Measurements from ENCODE around the gene MRLN.

Gene MRLN

DNA sequence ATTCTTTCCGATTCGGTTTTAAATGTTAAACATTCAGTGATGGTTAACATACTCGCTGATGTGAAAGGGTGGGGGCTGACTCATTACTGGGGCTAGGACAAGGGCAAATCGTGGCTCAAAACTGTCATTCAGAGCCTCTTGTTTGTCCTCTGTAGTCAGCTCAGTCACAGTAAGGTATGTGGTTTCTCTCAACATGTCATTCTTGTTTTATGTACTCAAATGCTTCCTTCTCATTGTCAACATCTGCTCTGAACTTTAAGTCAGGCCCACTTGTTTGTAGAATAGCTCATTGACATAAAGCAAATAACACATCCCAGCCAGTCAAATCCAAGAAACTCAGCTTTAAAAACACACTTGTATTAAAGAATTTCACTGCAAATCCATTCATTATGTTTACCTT lies 50.9 kb downstream of the MRLN start:
- DNase-seq: peak; percentile 6

DNA sequence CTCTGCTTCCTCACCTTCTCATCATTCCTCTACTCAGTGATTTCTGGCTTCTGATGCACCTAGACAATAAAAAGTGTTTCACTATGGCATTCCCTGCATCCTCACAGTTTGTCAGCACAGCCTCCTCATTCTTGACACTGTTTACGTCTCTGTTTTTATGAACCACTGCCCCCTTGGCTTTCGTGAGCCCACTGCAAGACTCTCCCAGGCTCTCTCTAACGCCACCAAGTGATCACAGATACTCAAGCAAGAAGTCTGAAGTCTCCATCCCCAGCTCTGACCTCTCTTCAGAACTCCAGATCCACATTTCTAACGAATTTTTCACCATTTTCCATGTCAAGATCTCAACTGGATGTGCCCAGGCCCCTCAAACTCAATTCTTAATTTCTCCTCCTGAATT lies 52.5 kb downstream of the MRLN start:
- DNase-seq: no peak

DNA sequence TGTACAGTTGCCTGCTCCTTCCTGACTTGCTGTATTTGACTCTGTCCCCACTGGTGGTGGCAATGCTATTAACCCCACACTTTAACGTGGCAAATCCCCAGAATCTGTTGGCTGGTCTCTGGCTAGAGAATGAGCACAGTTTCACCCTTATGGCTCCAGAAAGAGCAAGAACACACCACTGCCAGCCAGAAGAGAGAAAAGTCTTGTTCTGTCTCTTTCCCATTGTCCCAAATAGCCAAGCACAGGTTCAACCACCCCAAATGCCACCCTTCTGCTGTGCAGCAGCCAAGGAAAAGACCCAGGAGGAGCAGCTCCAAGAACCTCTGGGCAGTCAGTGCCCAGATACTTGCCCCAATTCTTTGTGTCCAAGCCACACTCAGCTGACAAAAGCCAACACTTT lies 54.9 kb downstream of the MRLN start:
- DNase-seq: no peak

DNA sequence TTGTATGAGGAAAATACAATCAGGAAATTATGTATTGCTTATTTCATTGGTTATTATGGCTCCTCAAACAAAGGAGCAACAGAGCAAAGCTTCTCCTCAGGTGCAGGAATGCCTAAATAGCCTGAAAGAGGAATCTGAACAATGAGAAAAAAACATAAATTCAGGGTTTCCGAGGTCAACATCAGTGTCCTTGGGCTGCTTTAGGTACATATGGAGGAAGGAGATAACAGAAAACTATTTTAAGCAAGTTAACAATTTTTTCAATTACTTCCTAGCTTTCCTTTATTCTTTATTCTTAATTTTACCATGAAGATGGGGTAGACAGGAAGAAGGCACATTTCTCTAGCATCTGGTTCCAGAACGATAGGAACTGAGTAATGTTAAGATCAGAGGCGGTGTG lies 57.6 kb downstream of the MRLN start:
- DNase-seq: no peak

DNA sequence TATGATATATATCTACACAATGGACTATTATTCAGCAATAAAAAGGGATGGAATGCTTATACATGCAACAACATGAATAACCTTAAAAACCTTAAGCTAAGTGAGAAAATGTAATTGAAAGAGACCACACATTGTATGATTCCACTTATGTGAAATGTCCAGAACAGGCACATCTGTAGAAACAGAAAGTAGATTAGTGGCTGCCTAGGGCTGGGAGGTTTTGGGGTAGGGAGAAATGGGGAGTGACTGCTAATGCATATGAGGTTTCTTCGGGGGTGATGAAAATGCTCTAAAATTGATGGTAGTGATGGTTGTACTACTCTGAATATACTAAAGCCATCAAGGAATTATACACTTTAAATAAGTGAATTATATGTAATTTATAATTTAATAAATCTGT lies 58.3 kb downstream of the MRLN start:
- DNase-seq: no peak

DNA sequence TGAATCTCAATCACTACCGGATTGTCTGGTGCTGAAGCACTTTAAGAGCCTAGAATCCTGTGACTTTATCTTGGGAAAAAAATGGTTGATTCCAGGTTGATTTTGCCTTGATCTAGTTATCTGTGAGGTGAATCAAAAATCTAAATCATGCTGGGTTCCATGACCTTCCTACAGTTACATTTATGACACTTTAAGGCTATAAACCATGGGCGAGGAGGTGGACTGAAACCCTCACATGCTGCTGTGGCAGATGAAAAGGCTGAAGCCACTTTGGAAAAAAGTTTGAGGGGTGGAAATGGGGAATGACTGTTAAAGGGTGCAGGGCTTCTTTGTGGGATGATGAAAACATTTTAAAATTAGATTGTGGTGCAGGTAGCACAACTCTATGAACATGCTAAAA lies 61.1 kb downstream of the MRLN start:
- DNase-seq: no peak

DNA sequence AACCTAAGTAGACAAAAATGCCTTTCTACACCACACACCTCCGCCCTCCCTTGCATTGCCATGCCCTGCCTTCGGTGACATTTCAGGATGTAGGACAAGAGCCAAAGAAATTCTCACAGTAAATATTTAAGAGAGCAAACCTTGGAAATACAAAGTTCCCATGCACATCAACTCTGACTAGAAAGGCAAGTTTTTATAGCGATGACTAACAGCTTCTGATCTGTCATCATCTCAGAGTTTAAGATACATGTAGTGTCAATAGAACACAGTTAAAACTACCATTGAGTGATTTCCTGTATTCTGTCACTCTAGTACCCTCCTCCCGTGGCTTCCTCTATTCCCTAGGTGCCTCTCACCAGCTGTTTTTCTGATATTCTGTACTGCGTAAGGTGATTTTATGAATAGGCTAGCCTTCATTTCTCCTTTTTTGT lies 64.3 kb downstream of the MRLN start:
- DNase-seq: no peak

DNA sequence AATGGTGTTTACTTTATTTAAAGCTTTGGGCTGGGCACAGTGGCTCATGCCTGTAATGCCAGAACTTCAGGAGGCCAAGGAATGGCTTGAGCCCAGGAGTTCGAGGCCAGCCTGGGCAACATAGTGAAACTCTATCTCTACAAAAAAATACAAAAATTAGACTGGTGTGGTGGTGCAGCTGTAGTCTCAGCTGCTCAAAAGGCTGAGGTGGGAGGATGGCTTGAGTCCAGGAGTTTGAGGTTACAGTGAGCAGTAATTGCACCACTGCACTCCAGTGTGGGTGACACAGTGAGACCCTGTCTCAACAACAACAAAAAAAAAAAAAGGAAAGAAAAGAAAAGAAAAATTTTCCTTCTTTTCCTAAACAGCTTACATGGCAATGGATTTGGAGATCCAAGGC lies 65.6 kb downstream of the MRLN start:
- DNase-seq: no peak
